NCI-H1694 treated with DMSO at 0.1 percent for 48 hours (cell line): ENCODE results near the gene SH2D4B.

Experiments
- DNase-seq: peaks from one replicate; lab custom pipeline; 2025; lab: John Stamatoyannopoulos, UW

The SH2D4B gene

DNA sequence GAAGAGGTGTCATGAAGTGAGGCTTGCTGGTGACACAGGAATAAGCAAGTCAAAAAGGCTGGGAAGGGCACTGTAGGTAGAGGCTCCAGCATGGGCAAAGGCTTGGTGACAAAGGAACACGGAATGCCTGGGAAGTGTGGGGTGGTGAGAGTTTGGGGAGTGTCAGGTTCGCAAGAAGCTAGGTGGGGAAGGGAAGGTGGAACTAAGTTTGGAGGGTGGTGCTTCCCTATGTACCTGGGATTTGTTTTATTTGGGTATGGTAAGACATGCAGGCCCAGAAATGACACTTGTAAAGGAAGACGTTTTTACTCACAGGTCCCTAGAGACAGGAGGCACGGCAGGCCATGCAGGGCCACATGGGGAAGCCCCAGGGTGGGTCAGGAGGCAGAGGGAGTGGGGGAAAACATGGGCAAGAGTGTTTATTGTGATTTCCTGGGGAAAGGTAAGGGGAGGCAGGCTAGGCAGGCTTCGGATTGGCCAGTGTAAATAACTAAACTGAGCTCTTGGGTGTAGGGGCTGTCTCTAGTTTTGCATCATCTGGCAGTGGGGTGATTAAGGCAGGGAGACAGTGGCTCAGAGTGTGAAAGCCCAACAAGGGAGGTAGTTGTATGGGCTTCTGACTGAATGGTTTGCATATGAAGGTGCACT lies 52.1 kb downstream of the SH2D4B start:
- DNase-seq: no peak

GRCh38 chr10:80590585-80591125 lies 53.0 kb downstream of the SH2D4B start:
- DNase-seq: no peak

GRCh38 chr10:80596391-80597257 lies 58.9 kb downstream of the SH2D4B start:
- peak; percentile 28 for DNase-seq

GRCh38 chr10:80598084-80598798 lies 60.5 kb downstream of the SH2D4B start:
- no peak for DNase-seq

GRCh38 chr10:80598951-80599350 lies 61.2 kb downstream of the SH2D4B start:
- no peak for DNase-seq

DNA sequence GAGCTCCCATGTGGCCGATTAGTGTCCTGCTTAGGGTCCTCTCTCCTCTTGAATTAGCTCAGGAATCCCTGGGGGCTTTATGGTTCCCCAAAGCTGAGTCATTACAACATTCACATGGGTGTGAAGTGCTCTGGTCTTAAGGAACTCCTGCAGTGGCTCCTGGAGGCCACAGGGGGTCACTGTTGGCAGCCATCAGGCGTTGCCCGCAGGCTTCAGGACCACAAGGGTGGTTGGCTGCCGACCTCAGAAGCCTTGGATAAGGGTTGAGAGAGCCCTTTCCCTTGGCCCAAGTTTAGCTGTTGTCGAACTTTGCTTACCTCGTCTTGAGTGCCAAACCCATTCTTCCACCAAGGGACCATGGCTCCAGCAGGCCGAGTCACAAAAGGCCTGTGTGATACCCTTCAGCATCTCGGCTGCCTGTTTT lies 61.7 kb downstream of the SH2D4B start:
- peak; percentile 21 for DNase-seq

GRCh38 chr10:80600256-80600655 lies 62.6 kb downstream of the SH2D4B start:
- no peak for DNase-seq

DNA sequence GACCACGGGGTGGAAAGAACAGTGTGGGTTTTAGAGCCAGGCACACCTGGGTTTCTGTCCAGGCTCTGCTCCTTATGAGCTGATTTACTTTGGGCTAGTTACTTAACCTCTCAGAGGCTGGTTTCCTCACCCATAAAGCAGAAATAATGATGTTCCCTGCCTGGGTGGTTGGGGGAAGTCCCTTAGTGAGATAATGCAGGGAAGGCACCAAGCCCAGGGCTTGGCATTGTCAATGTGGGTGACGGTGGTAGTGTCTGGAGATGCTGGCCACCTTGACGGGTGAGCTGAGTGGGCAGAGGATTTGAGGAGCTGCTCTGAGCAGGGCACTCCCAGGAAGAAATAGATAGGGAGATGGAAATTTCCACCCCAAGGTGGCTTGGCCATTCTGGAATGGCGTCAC lies 65.2 kb downstream of the SH2D4B start:
- DNase-seq: no peak

DNA sequence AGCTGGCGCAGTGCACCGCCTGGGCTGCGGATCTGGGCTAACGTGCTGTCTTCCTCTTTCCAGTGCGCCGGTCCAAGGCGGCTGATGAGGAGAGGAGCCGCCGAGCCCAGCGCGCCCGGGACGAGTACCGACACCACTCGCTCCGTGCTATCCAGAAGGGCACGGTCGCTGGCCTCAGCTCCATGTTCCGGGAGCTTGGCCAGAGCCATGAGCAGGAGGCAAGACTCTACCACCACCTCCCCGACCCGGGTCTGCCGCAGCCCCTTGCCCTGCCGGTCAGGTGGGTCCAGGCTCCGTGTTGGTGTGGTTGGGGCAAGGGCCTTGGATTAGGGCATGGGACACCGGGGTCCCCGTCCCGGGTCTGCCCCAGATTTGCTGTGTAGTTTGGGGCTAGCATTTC lies 65.8 kb downstream of the SH2D4B start:
- DNase-seq: no peak

- no peak for DNase-seq
Measured at GRCh38 chr10:80608706-80609105, 71.0 kb downstream of the SH2D4B start.

GRCh38 chr10:80609331-80609730 lies 71.6 kb downstream of the SH2D4B start:
- no peak for DNase-seq

DNA sequence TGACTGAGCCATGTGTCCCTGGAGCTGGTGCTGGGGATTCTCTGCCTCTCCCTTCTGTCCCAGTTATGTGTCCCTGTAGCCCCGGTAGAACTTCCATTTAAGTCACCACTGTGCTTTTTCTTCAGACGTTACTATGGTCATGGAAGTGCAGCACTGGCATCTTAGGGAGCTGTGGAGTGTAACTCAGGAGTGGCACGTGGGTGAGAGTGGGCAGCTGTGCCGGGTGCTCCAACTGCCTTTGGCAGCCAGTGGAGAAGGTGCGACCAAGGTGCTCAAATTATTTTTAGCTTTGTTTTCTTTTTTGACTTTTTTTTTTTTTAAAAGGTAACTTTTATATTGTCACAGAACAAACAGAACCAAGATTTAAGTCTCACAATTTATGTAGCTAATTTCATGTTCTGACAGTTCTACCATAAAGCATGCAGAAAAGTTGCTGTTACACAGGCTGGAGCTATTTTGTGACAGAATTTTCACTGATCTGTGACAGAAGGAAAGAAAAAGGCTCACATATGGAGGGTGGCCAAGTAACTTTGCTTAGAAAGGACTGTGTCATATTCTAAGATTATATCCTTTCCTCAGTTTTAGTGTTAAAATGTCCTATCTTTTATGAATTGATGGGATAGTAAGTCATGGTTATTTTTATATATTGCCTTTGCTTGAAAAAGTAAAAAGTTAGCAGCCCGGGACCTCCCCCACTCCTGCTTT lies 73.9 kb downstream of the SH2D4B start:
- DNase-seq: no peak

GRCh38 chr10:80612261-80612660 lies 74.6 kb downstream of the SH2D4B start:
- no peak for DNase-seq

GRCh38 chr10:80613466-80614170 lies 75.9 kb downstream of the SH2D4B start:
- no peak for DNase-seq

DNA sequence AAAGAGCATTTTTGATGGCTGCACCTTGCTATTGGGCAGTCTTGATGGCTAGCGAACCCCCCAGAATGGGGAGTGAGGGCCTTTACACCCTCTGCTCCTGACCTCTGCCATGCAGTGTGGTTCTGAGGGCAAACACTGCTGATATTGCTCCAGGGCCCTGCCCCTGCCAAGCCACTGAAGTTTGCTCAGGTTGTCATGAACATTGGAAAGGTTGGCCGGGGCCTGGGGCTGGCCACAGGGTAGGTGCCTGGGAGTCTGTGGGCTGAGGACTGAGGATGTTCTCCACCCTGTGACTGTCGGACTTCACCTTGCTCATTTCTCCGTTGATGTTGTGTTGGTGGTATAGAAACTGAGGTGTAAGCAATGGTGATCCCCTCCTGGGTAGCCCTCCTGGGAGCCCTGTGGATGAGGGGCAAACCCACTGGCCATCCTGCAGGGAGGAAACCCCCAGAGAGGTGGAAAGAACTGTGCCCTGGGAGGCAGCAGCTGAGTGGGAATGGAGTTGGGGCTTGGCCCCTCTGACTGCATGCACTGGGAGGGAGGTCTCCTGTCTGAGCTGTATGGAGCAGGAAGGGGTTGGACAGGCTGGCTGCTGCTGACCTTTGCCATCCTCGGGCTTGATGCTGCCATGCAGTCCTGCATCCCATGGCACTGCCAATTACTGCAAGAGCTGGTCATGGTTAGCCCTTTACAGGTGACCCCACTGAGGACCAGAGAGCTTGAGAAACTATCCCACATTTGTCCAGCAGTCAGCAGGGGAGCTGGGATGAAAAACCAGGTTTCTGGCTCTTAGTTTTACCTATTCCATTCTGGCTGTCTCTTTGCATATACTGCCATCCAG lies 77.1 kb downstream of the SH2D4B start:
- DNase-seq: no peak

- DNase-seq: no peak
Measured at GRCh38 chr10:80617807-80618206, 80.1 kb downstream of the SH2D4B start.

GRCh38 chr10:80619036-80619435 lies 81.3 kb downstream of the SH2D4B start:
- DNase-seq: no peak

GRCh38 chr10:80622153-80622552 lies 84.5 kb downstream of the SH2D4B start:
- DNase-seq: no peak

DNA sequence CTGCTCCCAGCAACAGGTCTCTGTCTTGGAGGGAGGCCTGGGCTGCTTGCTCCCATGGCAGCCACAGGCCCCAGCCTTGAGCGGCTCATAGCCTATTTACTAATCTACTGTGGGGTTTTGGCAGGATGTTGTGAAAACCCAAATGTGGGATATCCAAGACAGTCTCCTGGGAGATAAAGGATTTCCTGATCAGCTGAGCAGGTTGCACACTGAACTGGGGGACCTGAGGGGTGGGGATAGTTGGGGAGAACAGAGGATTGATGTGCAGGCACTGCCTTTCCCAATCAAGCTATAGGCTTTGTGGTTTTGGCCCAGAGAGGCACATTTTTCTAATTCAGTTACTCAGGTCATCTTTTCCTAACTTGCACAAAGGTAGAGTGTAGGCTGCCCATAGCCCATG lies 92.6 kb downstream of the SH2D4B start:
- no peak for DNase-seq

DNA sequence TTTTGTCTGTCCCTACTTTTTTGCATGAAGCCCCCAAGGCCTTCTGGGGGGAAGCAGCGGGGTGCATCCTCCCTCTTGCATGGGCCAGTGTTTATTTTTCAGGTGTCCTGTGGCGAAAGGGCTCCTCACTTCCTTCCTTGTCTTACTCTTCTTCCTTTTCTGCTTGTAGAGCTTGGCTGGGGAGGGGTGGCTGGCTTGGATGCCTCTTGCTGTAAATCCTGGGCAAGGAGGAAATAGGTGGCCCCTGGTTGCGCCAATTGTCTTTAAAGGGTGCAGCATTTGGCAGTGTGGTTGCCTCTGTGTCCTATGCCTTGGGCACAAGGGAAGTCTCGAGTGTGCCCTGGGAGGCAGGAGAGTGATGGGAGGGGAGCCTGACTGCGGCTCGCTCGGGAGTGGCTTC lies 95.0 kb downstream of the SH2D4B start:
- no peak for DNase-seq
